GM12873 (cell line): ENCODE measurements around the gene CACNG4.

Source experiments
- TF ChIP-seq, protein P1 (sequence below): IDR thresholded peaks from 2 replicates; pipeline ENCODE4 v1.5.1; 2012; ENCODE audit warnings: low read depth, mild to moderate bottlenecking, moderate library complexity, low read length, control low read depth; ENCODE audit not compliant: insufficient read depth; ENCODE audit errors: missing control alignments

The CACNG4 gene

GRCh38 chr17:67054011-67054591 is 89.6 kb downstream of the CACNG4 start:
- TF ChIP-seq, protein P1, sequence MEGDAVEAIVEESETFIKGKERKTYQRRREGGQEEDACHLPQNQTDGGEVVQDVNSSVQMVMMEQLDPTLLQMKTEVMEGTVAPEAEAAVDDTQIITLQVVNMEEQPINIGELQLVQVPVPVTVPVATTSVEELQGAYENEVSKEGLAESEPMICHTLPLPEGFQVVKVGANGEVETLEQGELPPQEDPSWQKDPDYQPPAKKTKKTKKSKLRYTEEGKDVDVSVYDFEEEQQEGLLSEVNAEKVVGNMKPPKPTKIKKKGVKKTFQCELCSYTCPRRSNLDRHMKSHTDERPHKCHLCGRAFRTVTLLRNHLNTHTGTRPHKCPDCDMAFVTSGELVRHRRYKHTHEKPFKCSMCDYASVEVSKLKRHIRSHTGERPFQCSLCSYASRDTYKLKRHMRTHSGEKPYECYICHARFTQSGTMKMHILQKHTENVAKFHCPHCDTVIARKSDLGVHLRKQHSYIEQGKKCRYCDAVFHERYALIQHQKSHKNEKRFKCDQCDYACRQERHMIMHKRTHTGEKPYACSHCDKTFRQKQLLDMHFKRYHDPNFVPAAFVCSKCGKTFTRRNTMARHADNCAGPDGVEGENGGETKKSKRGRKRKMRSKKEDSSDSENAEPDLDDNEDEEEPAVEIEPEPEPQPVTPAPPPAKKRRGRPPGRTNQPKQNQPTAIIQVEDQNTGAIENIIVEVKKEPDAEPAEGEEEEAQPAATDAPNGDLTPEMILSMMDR: no peak

DNA sequence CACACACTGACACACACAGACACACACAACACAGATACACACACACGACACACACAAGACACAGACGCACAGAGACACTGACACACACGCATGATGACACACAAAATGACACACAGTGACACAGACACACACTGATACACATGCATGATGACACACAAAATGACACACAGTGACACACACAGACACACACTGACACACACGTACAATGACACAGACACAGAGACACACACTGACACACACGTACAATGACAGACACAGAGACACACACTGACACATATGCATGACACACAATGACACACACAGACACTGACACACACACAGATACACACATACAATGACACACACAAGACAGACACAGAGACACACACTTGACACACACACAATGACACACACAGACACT is 90.1 kb downstream of the CACNG4 start:
- TF ChIP-seq, protein P1: no peak

- TF ChIP-seq, protein P1: no peak
Observed at GRCh38 chr17:67055041-67055443, 90.5 kb downstream of the CACNG4 start.

DNA sequence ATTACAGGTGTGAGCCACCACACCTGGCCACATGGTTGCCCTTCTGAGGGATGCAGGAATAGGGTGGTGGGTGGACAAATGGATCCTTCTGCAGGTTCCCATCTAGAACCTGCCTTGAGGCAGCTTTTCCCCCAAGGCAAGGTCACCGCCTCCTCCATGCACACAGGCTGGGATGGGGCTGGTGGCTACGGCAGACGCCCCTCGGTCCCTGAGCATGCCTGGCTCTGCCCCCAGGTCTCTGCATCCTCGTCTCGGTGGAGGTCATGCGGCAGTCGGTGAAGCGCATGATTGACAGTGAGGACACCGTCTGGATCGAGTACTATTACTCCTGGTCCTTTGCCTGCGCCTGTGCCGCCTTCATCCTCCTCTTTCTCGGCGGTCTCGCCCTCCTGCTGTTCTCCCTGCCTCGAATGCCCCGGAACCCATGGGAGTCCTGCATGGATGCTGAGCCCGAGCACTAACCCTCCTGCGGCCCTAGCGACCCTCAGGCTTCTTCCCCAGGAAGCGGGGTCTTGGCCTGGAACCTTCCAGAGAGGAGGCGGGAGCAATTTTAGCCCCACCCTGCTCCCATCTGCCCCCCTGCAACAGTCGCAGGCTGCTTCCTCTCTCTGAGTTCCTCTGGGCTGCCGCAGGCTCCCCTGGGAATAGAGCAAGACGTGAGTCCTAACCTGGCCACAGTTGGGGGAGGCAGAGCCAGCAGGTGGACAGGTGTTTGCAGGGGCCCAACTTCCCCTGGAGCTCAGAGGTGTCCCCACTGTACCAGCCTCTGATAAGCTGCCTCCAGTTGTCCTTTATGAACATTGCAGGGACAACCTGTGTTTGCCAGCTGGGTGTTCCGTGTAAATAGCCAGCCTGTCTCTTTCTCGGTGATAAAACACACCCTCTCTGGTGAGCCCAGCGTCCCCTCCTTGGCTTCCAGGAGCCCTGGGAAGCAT is 91.6 kb downstream of the CACNG4 start:
- TF ChIP-seq, protein P1: no peak

DNA sequence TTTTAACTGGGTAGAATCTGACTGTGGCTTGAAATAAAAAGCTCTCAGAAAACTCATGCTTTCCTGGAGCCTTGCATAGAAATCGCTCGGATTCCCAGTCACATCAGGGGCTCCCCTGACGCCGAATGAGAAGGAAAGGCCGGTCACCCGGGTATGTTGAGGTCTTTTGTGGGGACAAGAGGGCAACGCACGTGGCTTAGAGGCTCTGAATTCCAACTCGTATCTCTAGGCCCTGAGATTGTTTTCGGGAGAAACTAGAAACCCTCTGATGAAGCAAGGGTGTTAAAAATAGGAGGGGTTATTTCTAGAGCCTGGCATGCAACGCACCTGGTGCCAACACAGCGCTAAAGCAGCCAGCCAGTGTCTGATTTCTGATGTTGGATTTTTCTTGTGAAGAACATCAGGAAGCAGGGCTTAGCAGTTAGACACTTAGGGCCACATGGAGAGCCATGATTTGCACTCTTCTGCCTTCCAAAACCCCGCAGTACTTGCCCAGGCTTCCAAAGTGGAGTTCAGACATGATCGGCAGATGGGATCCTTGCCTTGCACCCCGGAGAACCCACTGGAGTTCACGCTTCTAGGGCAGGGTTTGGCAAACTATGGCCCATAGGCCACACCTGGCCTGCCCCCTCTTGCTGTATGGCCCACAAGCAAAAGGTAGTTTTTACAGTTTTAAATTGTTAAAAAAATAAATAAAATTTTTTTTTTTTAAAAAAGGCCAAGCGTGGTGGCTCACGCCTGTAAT is 92.4 kb downstream of the CACNG4 start:
- TF ChIP-seq, protein P1: no peak

DNA sequence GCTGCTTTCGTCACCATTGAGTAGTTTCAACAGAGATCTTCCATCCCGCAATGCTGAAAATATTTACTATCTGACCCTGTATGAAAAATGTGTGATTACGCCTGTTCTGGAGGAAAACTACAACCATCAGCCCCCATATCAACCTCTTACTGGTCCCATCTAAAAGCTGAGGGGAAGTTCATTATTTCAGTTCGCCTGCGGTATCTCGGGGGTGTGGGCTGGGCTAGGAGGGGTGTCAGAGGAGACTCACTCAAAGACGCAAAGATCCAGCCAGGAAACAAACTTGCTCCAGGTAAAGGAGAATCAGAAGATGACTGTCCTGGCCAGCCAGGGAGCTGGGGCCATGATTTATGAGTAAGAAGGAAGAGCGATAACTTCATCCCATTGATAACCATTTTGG is 93.5 kb downstream of the CACNG4 start:
- TF ChIP-seq, protein P1: no peak

DNA sequence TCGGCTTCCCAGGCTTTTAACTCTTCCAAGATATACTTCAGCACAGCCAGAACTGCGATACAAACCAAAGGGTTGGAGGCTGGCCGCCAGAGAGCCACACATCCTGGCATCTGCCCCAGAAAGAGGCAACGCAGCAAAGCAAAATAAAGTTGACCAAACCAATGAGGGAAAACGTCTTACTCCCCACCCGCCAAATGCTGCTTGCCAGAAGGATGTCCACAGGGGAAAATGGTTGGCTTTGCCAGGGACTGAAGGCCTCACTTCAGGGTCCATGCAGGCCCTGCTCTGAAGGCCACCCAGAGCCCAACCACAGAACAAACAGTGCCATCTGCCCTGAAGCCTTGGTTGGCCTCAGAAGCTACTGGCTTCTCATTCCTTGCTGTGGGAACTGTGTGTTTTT is 94.9 kb downstream of the CACNG4 start:
- TF ChIP-seq, protein P1: no peak
